ENCODE measurements around the gene ELMO2. TPM values are rescaled to one million over a fixed set of nuclear protein-coding genes. Genes with fewer than 3 reads are reported as not detected.

The ELMO2 gene
- total RNA-seq, 1 donor from 2014 or later, result 53.3 TPM

DNA sequence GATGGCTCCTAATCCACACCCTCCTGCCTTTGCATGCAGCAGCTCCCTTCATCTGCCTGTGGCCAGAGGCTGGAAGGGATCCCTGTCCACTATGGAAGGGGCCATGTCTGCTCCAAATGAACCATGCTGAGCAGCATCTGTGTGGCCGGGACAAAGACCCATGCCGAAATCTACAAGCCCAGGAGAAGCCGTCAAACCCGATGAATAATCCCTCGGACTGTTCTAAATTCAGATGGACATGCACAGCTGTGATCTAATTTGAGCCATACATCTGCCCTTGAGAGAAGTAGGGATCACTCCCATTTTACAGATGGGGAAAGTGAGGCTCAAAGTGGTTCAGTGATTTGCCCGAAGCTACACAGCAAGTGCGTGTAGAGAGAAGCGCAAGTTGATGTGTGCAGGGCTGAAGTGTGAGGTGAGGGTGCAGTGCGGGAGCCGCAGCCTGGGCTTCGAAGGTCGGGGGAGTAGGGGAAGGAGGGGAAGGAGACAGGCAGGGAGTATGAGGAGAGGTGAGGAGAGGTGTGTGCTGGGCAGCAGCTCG, 75.5 kb downstream of the ELMO2 start:
- H4K20me1 ChIP-seq (ENCODE audit: low read depth), result no peaks in the 10 kb centered on the region
- peaks cover 47% of the 10 kb centered on the region for H3K4me1 ChIP-seq
- TF ChIP-seq EZH2 (IDR thresholded peaks at IDR 0.05), result no peak
- no peak for TF ChIP-seq EZH2phosphoT487 (IDR thresholded peaks at IDR 0.05)
- TF ChIP-seq, protein P1, sequence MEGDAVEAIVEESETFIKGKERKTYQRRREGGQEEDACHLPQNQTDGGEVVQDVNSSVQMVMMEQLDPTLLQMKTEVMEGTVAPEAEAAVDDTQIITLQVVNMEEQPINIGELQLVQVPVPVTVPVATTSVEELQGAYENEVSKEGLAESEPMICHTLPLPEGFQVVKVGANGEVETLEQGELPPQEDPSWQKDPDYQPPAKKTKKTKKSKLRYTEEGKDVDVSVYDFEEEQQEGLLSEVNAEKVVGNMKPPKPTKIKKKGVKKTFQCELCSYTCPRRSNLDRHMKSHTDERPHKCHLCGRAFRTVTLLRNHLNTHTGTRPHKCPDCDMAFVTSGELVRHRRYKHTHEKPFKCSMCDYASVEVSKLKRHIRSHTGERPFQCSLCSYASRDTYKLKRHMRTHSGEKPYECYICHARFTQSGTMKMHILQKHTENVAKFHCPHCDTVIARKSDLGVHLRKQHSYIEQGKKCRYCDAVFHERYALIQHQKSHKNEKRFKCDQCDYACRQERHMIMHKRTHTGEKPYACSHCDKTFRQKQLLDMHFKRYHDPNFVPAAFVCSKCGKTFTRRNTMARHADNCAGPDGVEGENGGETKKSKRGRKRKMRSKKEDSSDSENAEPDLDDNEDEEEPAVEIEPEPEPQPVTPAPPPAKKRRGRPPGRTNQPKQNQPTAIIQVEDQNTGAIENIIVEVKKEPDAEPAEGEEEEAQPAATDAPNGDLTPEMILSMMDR (IDR thresholded peaks at IDR 0.05), result no peak
- H3K27me3 Mint-ChIP-seq (ENCODE audit: insufficient read depth, low read depth), result peaks cover 23% of the 10 kb centered on the region
- H3K36me3 ChIP-seq, result no peaks in the 10 kb centered on the region
- H3K79me2 ChIP-seq (ENCODE audit: low read depth), result no peaks in the 10 kb centered on the region
- no peaks in the 10 kb centered on the region for H3K36me3 Mint-ChIP-seq
- DNase-seq (ENCODE audit: low spot score), result no peak
- H3K27me3 ChIP-seq, result no peaks in the 10 kb centered on the region
- H3K4me1 Mint-ChIP-seq, result peaks cover 72% of the 10 kb centered on the region
- no peak overlapping the region for H3K4me3 ChIP-seq
- H3K27ac ChIP-seq, result no peak overlapping the region
- no peaks in the 10 kb centered on the region for H3K9me3 ChIP-seq (ENCODE audit: low read depth)
- H3K9ac ChIP-seq, result no peak overlapping the region
- no peak overlapping the region for H2AFZ ChIP-seq (replicated peaks)
- no peak overlapping the region for H3K4me3 Mint-ChIP-seq
- H3K9me3 Mint-ChIP-seq, result no peaks in the 10 kb centered on the region
- peak overlapping the region; percentile 15 for H3K27ac Mint-ChIP-seq
- H3K4me2 ChIP-seq, result no peak overlapping the region
- H3F3A ChIP-seq (ENCODE audit: low read depth), result peaks cover 20% of the 10 kb centered on the region

DNA sequence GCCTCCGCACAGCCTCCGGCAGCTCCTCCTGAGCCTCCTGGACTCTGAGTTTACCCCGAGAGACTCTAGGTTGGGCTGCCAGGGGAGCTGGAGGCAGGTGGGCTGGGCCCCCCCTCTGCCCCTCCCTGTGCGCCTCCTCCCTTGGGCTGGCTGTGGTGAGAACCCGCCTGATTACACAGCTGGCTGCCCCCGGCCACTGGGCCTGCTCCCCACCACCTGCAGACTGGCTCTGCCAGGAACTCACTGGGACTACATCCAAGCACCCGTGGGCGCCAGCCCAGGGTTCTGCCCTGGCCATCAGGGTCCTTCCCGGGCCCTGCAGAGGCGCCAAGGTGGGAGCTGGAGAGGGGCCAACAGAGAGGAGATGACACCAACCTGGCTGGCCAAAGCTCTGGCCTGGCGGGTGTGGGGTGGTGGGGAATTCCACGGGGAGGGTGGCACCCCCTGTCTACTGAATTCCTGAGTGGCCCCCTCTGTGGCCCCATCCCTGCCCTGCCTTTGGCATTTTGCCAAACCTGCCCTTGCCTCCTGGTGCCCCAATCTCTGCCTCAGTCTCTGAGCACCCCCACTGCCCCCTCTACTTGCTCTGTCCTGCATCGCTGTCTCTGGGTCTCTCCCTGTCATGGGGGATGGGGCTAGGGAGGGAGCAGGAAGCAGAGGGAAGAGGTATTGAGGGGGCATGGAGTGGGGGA, 76.2 kb downstream of the ELMO2 start:
- no peak overlapping the region for H3K9ac ChIP-seq
- no peaks in the 10 kb centered on the region for H3K36me3 Mint-ChIP-seq
- H3K27me3 Mint-ChIP-seq (ENCODE audit: insufficient read depth, low read depth), result peaks cover 26% of the 10 kb centered on the region
- H3K4me3 Mint-ChIP-seq, result no peak overlapping the region
- peaks cover 51% of the 10 kb centered on the region for H3K4me1 ChIP-seq
- H3K79me2 ChIP-seq (ENCODE audit: low read depth), result no peaks in the 10 kb centered on the region
- no peak overlapping the region for H2AFZ ChIP-seq (replicated peaks)
- no peaks in the 10 kb centered on the region for H3K36me3 ChIP-seq
- no peak overlapping the region for H3K27ac Mint-ChIP-seq
- H3K27me3 ChIP-seq, result no peaks in the 10 kb centered on the region
- TF ChIP-seq EZH2phosphoT487 (IDR thresholded peaks at IDR 0.05) (no peak), EZH2 (IDR thresholded peaks at IDR 0.05) (no peak)
- TF ChIP-seq, protein P1 (IDR thresholded peaks at IDR 0.05), result no peak
- H3K4me3 ChIP-seq, result no peak overlapping the region
- H4K20me1 ChIP-seq (ENCODE audit: low read depth), result no peaks in the 10 kb centered on the region
- H3K4me2 ChIP-seq, result no peak overlapping the region
- no peak for DNase-seq (ENCODE audit: low spot score)
- H3F3A ChIP-seq (ENCODE audit: low read depth), result peaks cover 20% of the 10 kb centered on the region
- H3K9me3 Mint-ChIP-seq, result no peaks in the 10 kb centered on the region
- H3K4me1 Mint-ChIP-seq, result peaks cover 74% of the 10 kb centered on the region
- H3K9me3 ChIP-seq (ENCODE audit: low read depth), result no peaks in the 10 kb centered on the region
- H3K27ac ChIP-seq, result no peak overlapping the region

DNA sequence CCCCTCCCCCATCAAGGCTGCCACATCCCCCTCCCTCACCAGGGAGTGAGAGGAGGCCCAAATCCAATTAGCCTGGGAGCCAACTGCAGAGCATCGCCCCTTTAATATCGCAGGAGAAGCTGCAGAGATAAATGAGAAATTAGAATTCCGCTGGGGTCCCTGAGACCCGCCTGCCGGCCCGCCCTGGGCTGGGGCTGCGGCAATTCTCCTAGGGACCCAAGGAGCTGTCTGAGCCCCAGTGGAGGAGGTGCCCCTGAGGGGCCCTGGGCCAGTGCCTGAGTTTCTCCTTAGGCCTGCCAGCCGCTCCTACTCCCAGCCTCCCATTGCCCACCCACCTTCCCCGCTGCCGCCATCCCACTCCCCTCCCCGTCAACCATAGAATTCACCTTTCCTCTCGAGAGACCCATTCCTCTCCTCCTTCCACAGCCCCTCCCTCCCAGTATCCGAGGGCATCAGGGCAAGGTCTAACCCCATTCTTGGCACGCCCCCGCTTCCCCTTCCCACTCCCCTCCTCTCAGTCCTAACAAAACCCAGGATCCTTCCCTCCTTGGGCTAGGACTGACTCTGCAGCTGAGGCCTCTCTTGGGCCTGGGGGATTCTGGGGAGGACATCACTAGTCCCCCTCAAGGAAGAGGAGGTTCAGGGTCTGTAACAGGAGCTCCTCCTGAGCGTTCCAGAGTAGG, 78.1 kb downstream of the ELMO2 start:
- no peak overlapping the region for H2AFZ ChIP-seq (replicated peaks)
- no peak overlapping the region for H3K4me3 ChIP-seq
- peaks cover 20% of the 10 kb centered on the region for H3F3A ChIP-seq (ENCODE audit: low read depth)
- H3K4me1 ChIP-seq, result peaks cover 38% of the 10 kb centered on the region
- no peak overlapping the region for H3K9ac ChIP-seq
- no peaks in the 10 kb centered on the region for H3K27me3 ChIP-seq
- TF ChIP-seq, protein P1 (IDR thresholded peaks at IDR 0.05), result no peak
- TF ChIP-seq EZH2phosphoT487 (IDR thresholded peaks at IDR 0.05) (no peak), EZH2 (IDR thresholded peaks at IDR 0.05) (no peak)
- Mint-ChIP-seq H3K36me3 (no peaks in the 10 kb centered on the region), H3K27me3 (ENCODE audit: insufficient read depth, low read depth) (peaks cover 19% of the 10 kb centered on the region), H3K4me3 (no peak overlapping the region), H3K27ac (peak overlapping the region; percentile 75), H3K4me1 (peaks cover 61% of the 10 kb centered on the region), H3K9me3 (no peaks in the 10 kb centered on the region)
- no peaks in the 10 kb centered on the region for H4K20me1 ChIP-seq (ENCODE audit: low read depth)
- H3K27ac ChIP-seq, result no peak overlapping the region
- no peaks in the 10 kb centered on the region for H3K79me2 ChIP-seq (ENCODE audit: low read depth)
- no peaks in the 10 kb centered on the region for H3K36me3 ChIP-seq
- DNase-seq (ENCODE audit: low spot score), result no peak
- peak overlapping the region; percentile 61 for H3K4me2 ChIP-seq
- H3K9me3 ChIP-seq (ENCODE audit: low read depth), result no peaks in the 10 kb centered on the region

Data from neural progenitor cell (in vitro differentiated cells).